IMR-90 (cell line): ENCODE data around the gene CCDC171. TPM values are rescaled to one million over a fixed set of nuclear protein-coding genes. Genes with fewer than 3 reads are reported as not detected.

ENCODE experiments used
- ATAC-seq: fragments of 200-7000 bp; cut with Tn5 transposase; 2 replicates; pipeline ENCODE4 v1.9.1; 2020; ENCODE audit warnings: low read depth, mild to moderate bottlenecking, moderate library complexity
- BruUV-seq: library from RNA; stranded (reverse); fragments of 400-500 nt; replicated peaks from 2 replicates; lab custom pipeline; 2021; lab: Mats Ljungman, UMichigan
- CTCF ChIA-PET: fragments of 300-600 bp; formaldehyde crosslinking; extraction: SDS; loops from one replicate; lab custom pipeline; 2021; ENCODE audit warnings: antibody characterized with exemption; lab: Yijun Ruan, JAX
- POLR2A ChIA-PET: fragments of 300-600 bp; sonication (Branson Sonifier 250); formaldehyde crosslinking; loops from one replicate; lab custom pipeline; 2022; ENCODE audit warnings: antibody characterized with exemption; ENCODE audit not compliant: unreplicated experiment; lab: Charles Lee
- DNase-seq: peaks from one replicate; pipeline ENCODE4 v3.0.0; 2013
- H2AFZ ChIP-seq: replicated peaks from 2 replicates; pipeline ENCODE3; 2013; ENCODE audit warnings: low read length, mild to moderate bottlenecking; ENCODE audit not compliant: poor library complexity
- H2AK5ac ChIP-seq: 2 replicates; pipeline ENCODE4 v1.6.1; 2013; ENCODE audit warnings: low read depth, low read length, inconsistent platforms
- H2AK9ac ChIP-seq: replicated peaks from 2 replicates; pipeline ENCODE3; 2013; ENCODE audit warnings: mild to moderate bottlenecking, low read depth, low read length, moderate library complexity; ENCODE audit not compliant: poor library complexity
- H2BK120ac ChIP-seq: 2 replicates; pipeline ENCODE4 v1.6.1; 2013; ENCODE audit warnings: low read depth, low read length, inconsistent platforms
- H2BK15ac ChIP-seq: 3 replicates; pipeline ENCODE4 v1.6.1; 2013; ENCODE audit warnings: low read depth, low read length, inconsistent platforms
- H2BK20ac ChIP-seq: 2 replicates; pipeline ENCODE4 v1.6.1; 2013; ENCODE audit warnings: low read depth, mild to moderate bottlenecking, inconsistent platforms, low read length, moderate library complexity
- H2BK5ac ChIP-seq: 2 replicates; pipeline ENCODE4 v1.6.1; 2013; ENCODE audit warnings: mild to moderate bottlenecking, low read depth, low read length, inconsistent platforms; ENCODE audit not compliant: poor library complexity, severe bottlenecking
- H3K14ac ChIP-seq: replicated peaks from 2 replicates; pipeline ENCODE4 v1.6.1; 2013; ENCODE audit warnings: low read depth, low read length, inconsistent platforms
- H3K18ac ChIP-seq: 2 replicates; pipeline ENCODE4 v1.6.1; 2013; ENCODE audit warnings: low read depth, low read length, control low read depth
- H3K23ac ChIP-seq: 2 replicates; pipeline ENCODE4 v1.6.1; 2013; ENCODE audit warnings: low read depth, low read length, inconsistent platforms
- H3K27ac ChIP-seq: 2 replicates; pipeline ENCODE4 v1.5.1; 2013; ENCODE audit warnings: mild to moderate bottlenecking, control low read depth, low read length; ENCODE audit not compliant: insufficient read depth
- H3K27me3 ChIP-seq: 2 replicates; pipeline ENCODE4 v1.6.1; 2013; ENCODE audit warnings: low read length; ENCODE audit not compliant: control insufficient read depth, insufficient read depth
- H3K36me3 ChIP-seq: 2 replicates; pipeline ENCODE4 v1.6.1; 2013; ENCODE audit warnings: low read length, mixed read lengths; ENCODE audit not compliant: control insufficient read depth, insufficient read depth
- H3K4ac ChIP-seq: 2 replicates; pipeline ENCODE4 v1.6.1; 2013; ENCODE audit warnings: low read depth, low read length, inconsistent platforms
- H3K4me1 ChIP-seq: 2 replicates; pipeline ENCODE4 v1.6.1; 2013; ENCODE audit warnings: low read length, mixed read lengths; ENCODE audit not compliant: control insufficient read depth, insufficient read depth
- H3K4me2 ChIP-seq: 2 replicates; pipeline ENCODE4 v1.6.1; 2013; ENCODE audit warnings: low read depth, mild to moderate bottlenecking, control low read depth, low read length, moderate library complexity
- H3K4me3 ChIP-seq: 2 replicates; pipeline ENCODE4 v1.5.1; 2013; ENCODE audit warnings: low read depth, mild to moderate bottlenecking, control low read depth, low read length, moderate library complexity; ENCODE audit not compliant: insufficient read depth
- H3K56ac ChIP-seq: 2 replicates; pipeline ENCODE4 v1.6.1; 2013; ENCODE audit warnings: low read length, inconsistent platforms; ENCODE audit not compliant: insufficient read depth; ENCODE audit errors: extremely low read depth
- H3K79me1 ChIP-seq, 2 experiments: 2 replicates each; pipeline ENCODE4 v1.6.1; 2013; ENCODE audit warnings: low read length in 2 of 2, inconsistent platforms in 1 of 2, low read depth in 1 of 2
- H3K9ac ChIP-seq: 2 replicates; pipeline ENCODE4 v1.6.1; 2013; ENCODE audit warnings: low read depth, low read length, control low read depth
- H3K9me1 ChIP-seq: 2 replicates; pipeline ENCODE4 v1.6.1; 2013; ENCODE audit warnings: low read length, inconsistent platforms; ENCODE audit not compliant: insufficient read depth
- H3K9me3 ChIP-seq: 2 replicates; pipeline ENCODE4 v1.6.1; 2013; ENCODE audit warnings: low read length; ENCODE audit not compliant: control insufficient read depth, insufficient read depth
- H4K20me1 ChIP-seq: 2 replicates; pipeline ENCODE4 v1.6.1; 2013; ENCODE audit warnings: low read length, inconsistent platforms; ENCODE audit not compliant: insufficient read depth
- H4K5ac ChIP-seq: 2 replicates; pipeline ENCODE4 v1.6.1; 2013; ENCODE audit warnings: mild to moderate bottlenecking, low read depth, low read length, control low read depth
- H4K8ac ChIP-seq, 2 experiments: 2 replicates each; pipeline ENCODE4 v1.6.1; 2013; ENCODE audit warnings: low read depth in 2 of 2, low read length in 2 of 2, control low read depth in 1 of 2, inconsistent platforms in 1 of 2
- H4K91ac ChIP-seq: 2 replicates; pipeline ENCODE4 v1.6.1; 2013; ENCODE audit warnings: low read depth, low read length, inconsistent platforms; ENCODE audit not compliant: insufficient read depth
- BHLHE40 ChIP-seq: fragments of 150-350 bp; IDR thresholded peaks from 2 replicates; pipeline ENCODE4 v1.6.1; 2016; ENCODE audit warnings: mild to moderate bottlenecking, low read depth, low read length
- CHD1 ChIP-seq: IDR thresholded peaks from 2 replicates; pipeline ENCODE4 v1.6.1; 2012; ENCODE audit warnings: low read depth, low read length, improper control_type of control experiment
- CTCF ChIP-seq: conservative IDR thresholded peaks from 2 replicates; pipeline ENCODE4 v1.5.1; 2012; ENCODE audit warnings: mild to moderate bottlenecking, low read depth, low read length, improper control_type of control experiment
- ELK1 ChIP-seq: fragments of 150-350 bp; IDR thresholded peaks from 2 replicates; pipeline ENCODE4 v1.6.1; 2016; ENCODE audit warnings: low read depth, mild to moderate bottlenecking, low read length, moderate library complexity, borderline replicate concordance
- MAFK ChIP-seq: IDR thresholded peaks from 2 replicates; pipeline ENCODE4 v1.6.1; 2012; ENCODE audit warnings: low read depth, low read length, improper control_type of control experiment
- MAZ ChIP-seq: IDR thresholded peaks from 2 replicates; pipeline ENCODE4 v1.6.1; 2012; ENCODE audit warnings: low read depth, mild to moderate bottlenecking, low read length, improper control_type of control experiment, moderate library complexity, borderline replicate concordance
- NFE2L2 ChIP-seq: fragments of 150-350 bp; IDR thresholded peaks from 2 replicates; pipeline ENCODE4 v1.6.1; 2016; ENCODE audit warnings: low read depth, mild to moderate bottlenecking, low read length
- POLR2A ChIP-seq: IDR thresholded peaks from 2 replicates; pipeline ENCODE4 v1.6.1; 2012; ENCODE audit warnings: mild to moderate bottlenecking, low read depth, low read length
- RAD21 ChIP-seq: IDR thresholded peaks from 2 replicates; pipeline ENCODE4 v1.6.1; 2012; ENCODE audit warnings: low read length, improper control_type of control experiment
- RCOR1 ChIP-seq: IDR thresholded peaks from 2 replicates; pipeline ENCODE4 v1.6.1; 2012; ENCODE audit warnings: mild to moderate bottlenecking, low read length, improper control_type of control experiment; ENCODE audit not compliant: insufficient replicate concordance
- RFX5 ChIP-seq: IDR thresholded peaks from 2 replicates; pipeline ENCODE4 v1.8.0; 2012; ENCODE audit warnings: low read depth, mild to moderate bottlenecking, low read length, moderate library complexity
- USF2 ChIP-seq: fragments of 150-350 bp; IDR thresholded peaks from 2 replicates; pipeline ENCODE4 v1.6.1; 2017; ENCODE audit warnings: mild to moderate bottlenecking, antibody characterized with exemption, low read length, low read depth
- WGBS, 2 experiments: methylation state at CpG; one replicate each; pipeline versions ENCODE4 v1.1.5 to v1.1.7; 2013; ENCODE audit warnings: missing lambda C conversion rate in 2 of 2; ENCODE audit not compliant: insufficient read length in 1 of 2; ENCODE audit errors: extremely low coverage in 2 of 2; 5-methylcytosine and 5-hydroxymethylcytosine counted together
- dilution Hi-C: fragments of 300-500 bp; cut with HindIII; formaldehyde crosslinking; loops from one replicate; pipeline ENCODE4 v1.14.3; 2018; ENCODE audit warnings: low sequenced_read_pairs; ENCODE audit not compliant: unreplicated experiment
- in situ Hi-C: fragments of 300-500 bp; cut with MboI; formaldehyde crosslinking; loops from 3 replicates; pipeline ENCODE4 v1.14.3; 2019; ENCODE audit warnings: low sequenced_read_pairs, inconsistent platforms, mixed read lengths
- intact Hi-C: fragments of 100-400 bp; cut with micrococcal nuclease; formaldehyde crosslinking; loops from 2 replicates; pipeline ENCODE4 v1.10.0; 2022
- polyA plus RNA-seq, 3 experiments: library from polyadenylated mRNA; depleted of rRNA; stranded (reverse); fragments of >200 nt; gene quantifications; 2 replicates each; pipeline ENCODE4 v1.2.3, GENCODE V29; 2012; ENCODE audit warnings: low replicate concordance in 1 of 3
- total RNA-seq: library from RNA; depleted of rRNA; stranded (reverse); fragments of >200 nt; gene quantifications from 2 replicates; pipeline ENCODE4 v1.2.3, GENCODE V29; 2012

The CCDC171 gene
- total and polyA plus RNA-seq, 2 of the 4 experiments (the other 2 are of a cell fraction): 0.63 to 2.2 TPM

DNA sequence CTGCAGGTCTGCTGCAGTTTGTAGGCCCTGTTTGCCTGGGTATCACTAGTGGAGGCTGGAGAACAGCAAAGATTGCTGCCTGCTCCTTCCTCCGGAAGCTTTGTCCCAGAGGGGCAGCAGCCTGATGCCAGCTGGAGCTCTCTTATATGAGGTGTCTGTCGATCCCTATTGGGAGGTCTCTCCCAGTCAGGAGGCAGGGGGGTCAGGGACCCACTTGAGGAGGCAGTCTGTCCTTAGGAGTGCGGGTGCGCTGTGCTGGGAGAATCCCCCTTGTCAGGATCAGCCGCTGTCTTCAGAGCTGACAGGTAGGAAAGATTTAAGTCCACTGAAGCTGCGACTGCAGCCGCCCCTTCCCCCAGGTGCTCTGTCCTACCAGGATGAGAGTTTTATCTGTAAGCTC, 64.9 kb downstream of the CCDC171 start:
- H3K9ac ChIP-seq: no peak overlapping the region
- DNase-seq (no peak), ATAC-seq (no peak)
- no peak overlapping the region for H4K5ac ChIP-seq
- no peaks in the 10 kb centered on the region for H3K36me3 ChIP-seq
- H3K4me3 ChIP-seq: no peak overlapping the region
- no peak overlapping the region for H2AFZ ChIP-seq
- H3K9me3 ChIP-seq: no peaks in the 10 kb centered on the region; the same call in 1 of the 2 replicates
- H3K23ac ChIP-seq: no peak overlapping the region
- H4K91ac ChIP-seq: no peak overlapping the region
- H2BK5ac ChIP-seq: no peak overlapping the region
- no peak overlapping the region for H3K27ac ChIP-seq
- no peak overlapping the region for H3K4ac ChIP-seq
- TF ChIP-seq RFX5 (no peak), CTCF (no peak), RCOR1 (no peak), RAD21 (no peak), ELK1 (no peak), NFE2L2 (no peak), POLR2A (no peak), CHD1 (no peak), MAZ (no peak), MAFK (no peak), BHLHE40 (no peak), USF2 (no peak)
- no peak overlapping the region for H3K18ac ChIP-seq
- H3K9me1 ChIP-seq: no peaks in the 10 kb centered on the region
- H2BK120ac ChIP-seq: no peak overlapping the region
- H4K20me1 ChIP-seq: no peaks in the 10 kb centered on the region
- ChIA-PET POLR2A (no interaction called here), CTCF (no interaction called here)
- no peak overlapping the region for H3K14ac ChIP-seq
- BruUV-seq: no TSS peak
- H2BK15ac ChIP-seq: no peak overlapping the region
- H3K4me2 ChIP-seq: no peak overlapping the region
- intact Hi-C loops (no loop called here), dilution Hi-C loops (no loop called here), in situ Hi-C loops (loop anchor here (25.0 kb wide), 1 partner anchor 405 kb away; no protein-coding TSS in a partner anchor)
- no peak overlapping the region for H2BK20ac ChIP-seq
- no peak overlapping the region for H3K56ac ChIP-seq
- no peak overlapping the region for H4K8ac ChIP-seq
- H3K4me1 ChIP-seq: no peaks in the 10 kb centered on the region
- no peak overlapping the region for H2AK9ac ChIP-seq
- no peaks in the 10 kb centered on the region for H3K79me1 ChIP-seq
- WGBS, 2 experiments: no CpG with 5 or more reads among the region's 7 CpGs
- H2AK5ac ChIP-seq: no peak overlapping the region
- no peaks in the 10 kb centered on the region for H3K27me3 ChIP-seq
